ENCODE data around the gene ATP6V0E2. TPM values are rescaled to one million over a fixed set of nuclear protein-coding genes. Genes with fewer than 3 reads are reported as not detected.
A peak's percentile ranks its signal among the peaks of the same experiment; 100 is the strongest.

Gene ATP6V0E2
- total RNA-seq, 1 donor from 2014 or later: 121 TPM

DNA sequence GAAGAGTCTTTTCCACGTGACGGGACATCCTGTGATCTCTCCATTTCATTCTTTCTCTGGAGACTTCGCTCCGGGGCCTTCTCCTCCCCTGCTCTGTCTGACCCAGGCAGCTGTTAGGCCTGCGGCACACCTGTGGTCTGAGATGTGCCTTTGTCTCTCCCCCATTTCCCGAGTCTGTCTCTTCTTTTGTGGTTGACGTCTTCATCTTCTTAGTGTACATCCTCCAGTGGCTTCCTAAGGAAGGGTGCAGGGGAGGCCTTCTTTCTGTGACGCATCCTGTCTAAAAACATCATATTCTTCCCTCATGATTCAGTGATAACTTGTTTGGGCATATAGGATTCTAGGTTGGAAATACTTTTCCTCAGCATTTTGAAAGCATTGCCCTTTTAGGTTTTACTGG is 17.2 kb upstream of the ATP6V0E2 start:
- ATAC-seq (ENCODE audit: poor library complexity) (no peak), DNase-seq (no peak)
- intact Hi-C loops (cut with DNase I): no loop called here

DNA sequence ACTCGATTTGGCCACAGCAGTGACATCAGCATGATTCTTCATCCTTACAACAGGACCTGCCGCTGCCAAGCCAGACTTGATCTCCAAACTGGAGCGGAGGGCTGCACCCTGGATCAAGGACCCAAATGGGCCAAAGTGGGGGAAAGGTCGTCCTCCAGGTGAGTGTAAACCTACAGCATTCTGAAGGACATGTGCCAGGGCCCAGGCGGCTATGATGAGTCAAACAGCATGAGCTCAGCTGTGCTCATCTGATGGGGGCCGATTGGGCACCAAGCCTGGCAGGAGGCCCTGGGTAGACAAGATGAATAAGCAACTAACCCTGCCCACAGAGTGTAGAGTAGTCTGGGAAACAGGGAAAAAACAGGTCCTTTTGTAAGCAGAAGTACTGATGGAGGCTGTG is 14.4 kb upstream of the ATP6V0E2 start:
- ATAC-seq (ENCODE audit: poor library complexity) (no peak), DNase-seq (no peak)
- intact Hi-C loops (cut with DNase I): no loop called here

DNA sequence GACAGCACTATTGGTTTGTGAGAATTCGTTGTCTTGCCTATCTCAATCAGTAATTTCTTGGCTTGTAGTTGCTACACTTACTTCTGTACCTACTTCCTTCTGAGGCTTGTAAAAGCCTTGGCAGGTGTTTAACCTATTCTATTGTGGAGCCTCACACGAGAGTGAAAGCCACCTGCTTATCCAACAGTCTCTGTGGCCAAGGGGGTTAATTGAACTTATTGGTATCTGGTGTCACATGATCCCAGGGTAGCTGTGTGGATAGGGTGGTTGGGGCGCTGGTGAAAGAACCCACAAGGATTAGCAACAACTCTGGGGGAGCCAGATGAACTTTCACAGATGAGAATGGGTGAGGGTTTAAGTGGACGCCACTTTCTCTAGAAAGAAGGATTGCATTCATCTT is 13.9 kb upstream of the ATP6V0E2 start:
- ATAC-seq (ENCODE audit: poor library complexity) (no peak), DNase-seq (no peak)
- intact Hi-C loops (cut with DNase I): no loop called here

DNA sequence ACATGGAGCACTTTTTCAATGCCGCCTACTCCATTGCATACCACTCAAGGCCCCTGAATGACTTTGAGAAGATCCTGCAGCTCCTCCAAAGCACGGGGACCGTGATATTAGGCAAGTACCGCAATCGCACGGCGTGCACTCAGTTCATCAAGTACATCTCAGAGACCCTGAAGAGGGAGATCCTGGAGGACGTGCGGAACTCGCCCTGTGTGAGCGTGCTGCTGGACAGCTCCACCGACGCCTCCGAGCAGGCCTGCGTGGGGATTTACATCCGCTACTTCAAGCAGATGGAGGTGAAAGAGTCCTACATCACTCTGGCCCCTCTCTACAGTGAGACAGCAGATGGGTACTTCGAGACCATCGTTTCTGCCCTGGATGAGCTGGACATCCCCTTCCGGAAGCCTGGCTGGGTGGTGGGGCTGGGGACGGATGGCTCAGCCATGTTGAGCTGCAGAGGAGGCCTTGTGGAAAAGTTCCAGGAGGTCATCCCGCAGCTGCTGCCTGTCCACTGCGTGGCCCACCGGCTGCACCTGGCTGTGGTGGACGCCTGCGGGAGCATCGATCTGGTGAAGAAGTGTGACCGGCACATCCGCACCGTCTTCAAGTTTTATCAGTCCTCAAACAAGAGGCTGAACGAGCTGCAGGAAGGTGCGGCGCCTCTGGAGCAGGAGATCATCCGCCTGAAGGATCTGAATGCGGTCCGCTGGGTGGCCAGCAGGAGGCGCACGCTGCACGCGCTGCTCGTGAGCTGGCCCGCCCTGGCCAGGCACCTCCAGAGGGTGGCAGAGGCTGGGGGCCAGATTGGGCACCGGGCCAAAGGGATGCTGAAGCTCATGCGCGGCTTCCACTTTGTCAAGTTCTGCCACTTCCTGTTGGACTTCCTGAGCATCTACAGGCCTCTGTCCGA is 12.7 kb upstream of the ATP6V0E2 start:
- ATAC-seq (ENCODE audit: poor library complexity) (no peak), DNase-seq (no peak)
- intact Hi-C loops (cut with DNase I): no loop called here

DNA sequence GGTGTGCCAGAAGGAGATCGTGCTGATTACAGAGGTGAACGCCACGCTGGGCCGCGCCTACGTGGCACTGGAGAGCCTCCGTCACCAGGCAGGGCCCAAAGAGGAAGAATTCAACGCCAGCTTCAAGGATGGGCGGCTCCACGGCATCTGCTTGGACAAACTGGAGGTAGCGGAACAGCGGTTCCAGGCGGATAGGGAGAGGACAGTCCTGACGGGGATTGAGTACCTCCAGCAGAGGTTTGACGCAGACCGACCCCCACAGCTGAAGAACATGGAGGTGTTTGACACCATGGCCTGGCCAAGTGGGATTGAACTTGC is 12.1 kb upstream of the ATP6V0E2 start:
- DNase-seq: no peak
- ATAC-seq (ENCODE audit: poor library complexity): no peak
- intact Hi-C loops (cut with DNase I): no loop called here

DNA sequence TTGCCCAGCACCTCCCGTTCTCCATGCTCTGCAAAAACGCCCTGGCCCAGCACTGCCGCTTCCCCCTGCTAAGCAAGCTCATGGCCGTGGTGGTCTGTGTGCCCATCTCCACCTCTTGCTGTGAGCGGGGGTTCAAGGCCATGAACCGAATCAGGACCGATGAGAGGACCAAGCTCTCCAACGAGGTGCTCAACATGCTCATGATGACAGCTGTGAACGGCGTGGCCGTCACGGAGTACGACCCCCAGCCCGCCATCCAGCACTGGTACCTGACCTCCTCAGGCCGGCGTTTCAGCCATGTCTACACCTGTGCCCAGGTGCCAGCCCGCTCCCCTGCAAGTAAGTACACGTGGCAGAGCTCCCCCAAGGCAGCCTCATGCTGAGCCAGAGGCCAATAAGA is 11.6 kb upstream of the ATP6V0E2 start:
- no peak for ATAC-seq (ENCODE audit: poor library complexity)
- DNase-seq: no peak
- intact Hi-C loops (cut with DNase I): no loop called here

DNA sequence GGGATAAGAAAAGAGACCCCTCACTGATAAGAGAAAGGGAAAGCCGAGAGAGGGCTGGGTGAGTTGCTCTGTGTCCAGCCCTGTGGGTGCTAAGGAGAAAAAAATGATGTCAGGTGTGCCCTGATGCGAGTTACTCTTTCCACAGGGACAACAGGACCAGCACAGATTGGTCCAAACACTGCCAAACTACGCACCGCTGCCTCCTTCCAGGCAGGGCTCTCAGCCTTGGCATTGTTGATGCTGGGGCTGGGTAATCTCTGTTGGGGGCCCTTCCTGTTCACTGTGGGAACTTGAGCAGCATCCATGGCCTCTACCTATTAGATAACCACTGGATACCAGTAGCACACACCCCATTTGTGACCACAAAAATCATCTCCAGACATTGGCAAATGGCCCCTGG is 10.3 kb upstream of the ATP6V0E2 start:
- no peak for DNase-seq
- no peak for ATAC-seq (ENCODE audit: poor library complexity)
- intact Hi-C loops (cut with DNase I): no loop called here

DNA sequence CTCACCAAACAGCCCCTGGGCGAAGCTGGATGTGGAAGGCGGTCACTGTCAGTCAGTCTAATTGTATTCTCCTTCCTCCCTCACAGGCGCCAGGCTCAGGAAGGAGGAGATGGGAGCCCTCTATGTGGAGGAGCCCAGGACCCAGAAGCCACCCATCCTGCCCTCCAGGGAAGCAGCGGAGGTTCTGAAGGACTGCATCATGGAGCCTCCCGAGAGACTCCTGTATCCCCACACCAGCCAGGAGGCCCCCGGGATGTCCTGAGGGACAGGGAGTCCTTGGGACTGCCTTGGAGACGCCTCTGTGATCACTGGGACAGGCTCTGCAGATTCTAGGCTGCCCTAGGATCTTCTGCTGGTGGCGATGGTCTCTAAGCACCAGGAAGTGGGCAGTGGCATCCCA is 9.7 kb upstream of the ATP6V0E2 start:
- DNase-seq (no peak), ATAC-seq (ENCODE audit: poor library complexity) (no peak)
- intact Hi-C loops (cut with DNase I): no loop called here

DNA sequence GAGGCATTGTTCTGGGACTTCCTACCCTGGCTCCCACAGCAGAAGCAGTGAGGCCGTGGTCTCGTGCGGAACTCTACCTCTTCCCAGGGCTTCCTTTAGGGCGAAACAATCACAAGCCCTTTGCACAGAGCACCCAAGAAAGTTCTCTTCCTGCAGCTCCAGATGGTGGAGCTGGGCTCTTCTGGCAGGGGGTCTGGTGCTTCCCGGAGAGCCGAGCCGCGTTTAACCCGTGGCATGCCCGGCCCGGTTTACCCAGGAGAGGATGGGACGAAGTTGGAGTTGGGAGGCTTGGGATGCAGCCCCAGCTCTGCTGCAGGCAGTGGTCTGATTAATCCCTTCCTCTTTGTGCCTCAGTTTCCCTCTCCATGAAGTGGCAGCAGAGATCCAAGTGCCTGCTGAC is 9.0 kb upstream of the ATP6V0E2 start:
- no peak for ATAC-seq (ENCODE audit: poor library complexity)
- intact Hi-C loops (cut with DNase I): no loop called here

DNA sequence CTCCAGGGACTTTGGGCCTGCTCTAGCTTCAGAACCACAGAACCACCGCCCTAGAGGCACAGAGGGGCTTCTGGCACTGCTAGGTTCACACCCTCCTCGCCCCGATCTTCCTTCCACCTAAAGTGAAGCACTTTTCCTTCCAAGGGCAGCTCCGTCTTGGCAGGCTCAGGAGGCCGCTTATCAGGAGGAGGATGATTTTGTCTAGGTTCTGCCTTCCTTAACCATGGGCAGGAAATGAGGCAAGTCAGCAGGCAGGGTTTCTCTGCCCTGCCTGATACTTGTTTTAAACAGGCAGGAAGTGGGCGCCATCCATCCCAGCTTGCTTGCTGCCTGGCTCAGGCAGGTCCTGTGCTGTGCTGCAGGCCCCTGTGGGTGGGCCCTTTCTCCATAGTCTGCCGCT is 8.3 kb upstream of the ATP6V0E2 start:
- no peak for ATAC-seq (ENCODE audit: poor library complexity)
- intact Hi-C loops (cut with DNase I): no loop called here

More for the DNA sequence above, 9.0 kb upstream of the ATP6V0E2 start:
- no peak for DNase-seq

DNA sequence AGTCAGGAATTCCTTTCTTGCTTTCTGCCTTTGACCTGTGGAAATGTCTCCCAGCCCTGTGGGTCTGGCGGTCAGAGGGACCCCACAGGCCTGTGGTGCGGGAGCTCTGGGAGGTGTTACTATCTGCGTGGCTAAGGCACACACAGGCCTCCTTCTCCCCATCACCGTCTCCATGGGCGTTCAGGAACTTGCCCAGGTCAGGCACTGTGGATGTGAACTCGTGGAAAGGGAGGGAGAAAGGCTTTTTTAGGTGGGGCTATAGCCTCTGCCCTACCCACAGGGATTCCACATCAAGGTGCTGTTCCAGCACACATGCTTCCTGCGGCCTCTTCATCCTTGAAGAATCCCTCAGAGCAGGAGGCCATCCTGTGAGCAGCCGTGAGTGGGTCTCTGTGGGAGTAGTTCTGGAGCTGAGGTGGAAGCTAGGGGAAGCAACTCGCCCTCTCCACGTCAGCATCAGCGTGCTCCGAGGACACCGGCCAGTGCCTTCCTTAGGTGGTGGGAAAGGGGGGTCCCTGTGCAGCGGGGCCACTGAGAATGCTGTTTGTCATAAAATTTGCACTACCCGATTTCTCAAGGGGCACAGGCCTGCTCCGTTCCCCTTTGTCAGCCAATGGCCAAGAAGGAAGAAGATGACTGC is 7.5 kb upstream of the ATP6V0E2 start:
- DNase-seq (no peak), ATAC-seq (ENCODE audit: poor library complexity) (no peak)
- intact Hi-C loops (cut with DNase I): no loop called here

More for the DNA sequence above, 8.3 kb upstream of the ATP6V0E2 start:
- DNase-seq: no peak

DNA sequence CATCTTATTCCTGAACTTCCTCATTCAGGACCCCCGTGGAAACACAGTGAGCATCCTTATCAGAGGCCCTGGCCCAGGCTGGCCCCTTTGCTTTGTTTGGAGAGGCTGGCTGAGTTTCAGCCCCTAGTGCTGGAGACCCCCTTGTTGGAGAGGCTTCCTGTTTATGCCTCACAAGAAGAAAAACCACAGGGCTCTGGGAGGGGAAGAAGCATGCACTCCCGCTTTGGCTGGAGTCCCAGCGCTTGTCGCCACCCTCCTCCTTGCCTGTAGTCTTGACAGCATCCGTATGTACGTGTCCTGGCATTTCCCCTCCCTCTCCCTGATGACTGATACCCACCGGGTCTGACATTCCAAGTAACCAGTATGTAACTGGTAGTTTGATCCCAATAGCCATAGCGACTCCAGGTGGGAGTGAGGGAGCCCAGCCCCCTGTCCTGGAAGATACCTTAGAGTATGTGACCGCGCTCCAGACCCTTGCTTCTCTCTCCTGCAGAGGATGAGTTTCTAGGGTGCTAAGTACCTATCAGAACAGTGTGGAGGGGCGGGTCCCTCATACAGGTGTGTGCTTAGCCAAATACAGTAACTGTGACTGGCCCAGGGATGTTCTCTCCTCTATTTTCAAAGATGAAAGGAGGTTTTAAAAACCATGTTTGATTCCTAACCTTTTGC is 6.9 kb upstream of the ATP6V0E2 start:
- intact Hi-C loops (cut with DNase I): no loop called here
- peak; percentile 70 for DNase-seq
- peak; percentile 30 for ATAC-seq (ENCODE audit: poor library complexity)

DNA sequence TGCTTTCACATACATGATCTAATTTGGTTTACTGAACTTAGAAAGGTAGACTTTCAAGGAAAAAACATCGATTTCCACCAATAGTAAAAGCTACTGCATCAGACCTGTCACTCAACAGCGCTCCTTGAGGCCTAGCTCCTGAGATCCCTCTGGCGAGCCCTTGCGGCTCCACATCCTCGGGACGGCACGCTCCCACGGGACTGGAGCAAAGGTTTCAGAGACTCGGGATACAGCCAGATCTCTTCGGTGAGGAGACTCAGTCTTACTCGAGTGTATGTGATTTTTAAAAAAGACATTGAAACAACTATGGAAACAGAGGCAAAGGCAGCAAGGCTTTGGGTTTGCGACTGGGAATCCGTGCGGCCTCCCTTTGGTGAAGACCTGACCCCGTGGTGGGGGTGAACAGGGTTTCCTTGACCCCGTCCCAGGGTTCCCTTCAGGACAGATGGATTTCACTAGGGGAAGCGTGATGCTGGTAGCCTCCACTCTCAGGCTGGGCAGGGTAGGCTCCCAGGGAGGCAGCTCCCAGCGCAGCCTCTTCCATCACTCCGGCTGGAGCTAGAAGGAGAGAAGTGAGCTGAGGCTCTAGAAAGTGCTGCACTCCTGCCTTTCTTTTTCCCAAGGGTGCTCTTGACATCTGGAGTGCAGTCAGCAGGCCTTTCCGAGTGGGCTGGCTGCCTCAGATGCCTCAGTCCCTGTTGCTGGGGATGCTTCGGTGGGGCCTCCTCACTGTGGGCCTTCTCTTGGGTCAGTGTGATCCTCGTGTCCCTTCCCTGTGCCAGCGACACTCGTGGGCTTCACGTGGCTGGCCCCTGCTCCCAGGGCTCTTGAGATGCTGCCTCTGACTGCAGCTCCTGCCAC is 5.8 kb upstream of the ATP6V0E2 start:
- intact Hi-C loops (cut with DNase I): no loop called here
- no peak for ATAC-seq (ENCODE audit: poor library complexity)
- DNase-seq: no peak

DNA sequence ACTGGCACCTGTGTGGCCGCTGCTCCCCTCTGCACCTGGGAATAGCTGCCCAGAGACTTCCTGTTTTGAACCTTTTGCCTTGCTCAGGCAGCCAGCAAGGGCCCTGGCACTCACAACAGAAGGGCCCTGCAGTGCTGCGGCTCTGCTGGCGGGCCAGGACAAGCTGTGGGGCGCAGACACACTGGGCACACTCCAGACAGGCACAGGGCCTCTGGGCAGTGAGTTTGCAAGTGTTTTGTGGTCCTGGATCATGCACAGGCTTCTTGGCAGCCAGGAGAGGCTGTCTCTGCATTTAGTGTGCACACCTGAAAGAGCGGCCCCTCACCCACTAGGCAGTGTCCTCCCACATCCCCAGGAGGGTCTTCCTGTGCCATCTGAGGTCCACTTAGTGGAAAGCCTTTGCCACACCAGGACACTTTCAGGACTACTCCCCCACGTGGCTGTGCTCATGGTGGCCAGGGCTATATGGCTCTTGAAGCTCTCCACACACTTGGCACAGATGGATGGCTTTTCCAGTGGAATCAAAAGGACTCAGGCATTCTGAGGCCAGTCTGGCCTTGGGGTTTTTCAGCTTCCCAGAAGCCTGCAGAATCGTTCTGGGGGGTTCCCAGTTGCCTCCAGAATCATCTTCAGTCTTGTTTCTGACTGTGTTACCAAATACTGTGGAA is 5.0 kb upstream of the ATP6V0E2 start:
- intact Hi-C loops (cut with DNase I): no loop called here
- DNase-seq: no peak
- ATAC-seq (ENCODE audit: poor library complexity): no peak

DNA sequence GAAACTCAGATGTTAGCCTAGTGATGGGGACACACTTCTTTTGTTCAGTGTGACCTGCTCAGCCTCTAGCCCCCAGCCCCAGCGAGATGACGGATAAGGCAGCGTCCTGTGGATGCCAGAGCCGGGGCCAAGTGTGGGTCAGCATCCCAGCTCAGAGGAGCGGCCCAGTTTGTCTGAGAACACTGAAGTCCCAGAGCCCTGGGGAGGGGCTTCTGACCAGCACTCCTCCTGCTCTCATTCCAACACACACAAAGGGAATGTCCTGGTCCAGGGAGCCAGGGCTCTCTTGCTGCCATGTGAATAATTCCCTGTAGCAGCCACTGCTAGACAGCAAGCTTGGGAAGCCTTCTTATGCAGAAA is 4.5 kb upstream of the ATP6V0E2 start:
- ATAC-seq (ENCODE audit: poor library complexity) (no peak), DNase-seq (no peak)
- intact Hi-C loops (cut with DNase I): no loop called here

DNA sequence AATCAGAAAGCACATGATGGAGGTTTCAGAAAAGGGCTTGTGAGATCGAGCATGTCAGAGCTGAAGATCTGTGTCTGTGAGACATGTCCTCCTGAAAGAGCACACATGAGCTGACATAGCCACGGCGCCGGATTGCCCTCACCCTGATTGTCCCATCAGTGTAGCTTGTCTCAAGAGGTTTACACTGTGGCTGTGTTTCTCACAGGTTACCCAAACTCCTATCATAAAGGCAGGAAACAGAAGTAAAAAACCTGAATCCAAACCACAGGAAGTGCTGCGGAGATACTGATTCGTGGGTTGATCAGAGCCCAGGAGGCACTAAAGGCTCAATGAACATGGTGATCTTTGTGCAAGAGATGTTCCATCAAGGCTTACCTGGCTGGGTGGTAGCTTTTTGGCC is 3.9 kb upstream of the ATP6V0E2 start:
- DNase-seq: no peak
- intact Hi-C loops (cut with DNase I): loop anchor here (5.0 kb wide), 1 partner anchor 33 kb away; the partner anchor contains the start of gene ZNF862
- no peak for ATAC-seq (ENCODE audit: poor library complexity)

DNA sequence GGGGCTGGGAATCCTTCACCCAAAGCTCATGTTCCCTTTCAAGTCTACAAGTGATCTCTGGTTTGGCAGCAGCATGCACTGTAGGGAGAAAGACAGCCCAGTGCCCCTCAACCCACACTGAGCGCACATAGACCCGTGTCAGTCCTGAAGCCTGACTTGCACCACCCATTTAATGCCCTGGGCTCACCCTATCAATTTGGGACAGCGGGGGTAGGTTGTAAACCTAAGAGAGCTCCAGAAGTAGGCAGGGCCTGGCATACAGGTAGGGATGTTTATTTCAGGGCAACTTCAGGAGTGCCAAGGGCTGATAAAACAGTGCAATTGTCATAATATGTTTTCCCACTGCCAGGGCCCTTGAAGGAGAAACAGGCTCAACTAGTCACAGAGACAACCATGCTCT is 3.5 kb upstream of the ATP6V0E2 start:
- intact Hi-C loops (cut with DNase I): loop anchor here (5.0 kb wide), 1 partner anchor 33 kb away; the partner anchor contains the start of gene ZNF862
- ATAC-seq (ENCODE audit: poor library complexity) (no peak), DNase-seq (no peak)

DNA sequence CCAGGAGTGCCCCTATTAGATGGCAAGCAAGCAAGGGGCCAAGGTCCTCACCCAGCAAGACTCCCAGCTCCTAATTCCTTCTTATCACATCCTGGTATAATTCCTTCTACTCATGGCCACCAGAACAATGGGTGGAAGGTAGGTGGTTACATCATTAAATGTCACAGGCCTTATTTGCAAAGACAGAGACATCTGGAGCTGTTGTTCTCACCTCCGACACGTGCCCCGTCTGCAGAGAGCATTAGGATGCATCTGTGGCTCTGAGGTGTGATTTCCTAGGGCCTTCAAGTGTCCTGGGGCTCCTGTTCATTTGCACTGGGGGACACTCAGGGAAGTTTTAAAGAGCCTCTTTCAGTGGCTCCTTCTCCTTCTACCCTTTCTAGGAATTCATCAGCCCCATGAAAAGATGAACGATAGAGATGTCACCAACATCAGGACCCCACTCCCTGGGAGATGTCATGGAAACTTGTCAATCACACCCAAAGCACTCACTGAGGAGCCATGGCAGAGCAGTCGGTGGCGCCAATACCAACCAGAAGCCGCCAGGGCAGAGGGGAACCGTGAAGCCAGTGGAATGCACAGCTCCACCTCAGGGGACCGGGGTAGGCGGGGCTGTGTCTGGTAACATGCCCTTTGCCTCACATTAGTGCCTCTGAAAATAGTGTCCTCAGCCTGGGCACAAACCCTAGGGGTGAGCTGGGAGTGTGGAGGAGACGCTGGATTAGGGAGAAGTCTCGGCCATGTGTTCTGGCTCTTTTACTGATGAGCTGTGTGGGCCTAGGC is 2.9 kb upstream of the ATP6V0E2 start:
- intact Hi-C loops (cut with DNase I): loop anchor here (5.0 kb wide), 1 partner anchor 34 kb away; the partner anchor contains the start of gene ZNF862
- DNase-seq (no peak), ATAC-seq (ENCODE audit: poor library complexity) (no peak)

Measured in Right ventricle myocardium superior (tissue), 1 donor.